Measurements from ENCODE around the gene RAB36.

RAB36 gene

GRCh38 chr22:23212061-23213021, 67.1 kb downstream of the RAB36 start:
- no peak for DNase-seq

DNA sequence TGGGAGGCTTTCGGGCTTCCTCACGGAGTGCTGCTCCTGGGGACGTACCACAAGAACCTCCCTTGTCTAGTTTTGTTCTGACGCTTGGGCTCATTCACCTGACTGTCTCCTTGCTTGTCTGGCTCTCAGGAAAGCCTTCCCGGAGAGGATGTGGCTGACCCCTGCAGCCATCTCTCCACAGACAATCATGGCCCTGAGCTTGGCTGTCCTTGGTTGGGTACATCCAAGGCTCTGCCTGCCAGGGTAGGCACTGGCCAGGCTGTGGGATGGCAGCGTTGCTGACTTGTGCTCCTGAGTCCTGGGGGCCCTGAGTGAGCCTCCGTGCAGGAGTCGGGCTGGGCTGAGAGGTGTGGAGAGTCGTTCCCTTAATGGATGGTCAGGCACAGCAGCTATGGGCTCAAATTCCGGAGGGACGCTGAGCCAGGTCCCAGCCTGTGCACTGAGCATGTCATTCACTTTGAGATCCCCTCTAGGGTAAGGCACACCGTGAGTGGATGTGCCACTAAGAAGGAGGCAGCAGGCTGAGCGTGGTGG, 67.8 kb downstream of the RAB36 start:
- no peak for DNase-seq

GRCh38 chr22:23213581-23214334, 68.5 kb downstream of the RAB36 start:
- no peak for DNase-seq

Measured in stimulated activated CD4-positive, alpha-beta T cell treated with anti-CD3 and anti-CD28 coated beads, Interleukin-4, amount 100 ng/mL, for 1 hour (primary cell).